Activated gamma-delta T cell treated with anti-CD3 and anti-CD28 coated beads, Interleukin-2, amount 50 U/mL, for 16 hours (primary cell): ENCODE measurements around the gene NES.

Source experiments
- DNase-seq: peaks from one replicate; pipeline ENCODE4 v3.0.0-alpha.2; 2020; ENCODE audit warnings: low read depth

NES gene

DNA sequence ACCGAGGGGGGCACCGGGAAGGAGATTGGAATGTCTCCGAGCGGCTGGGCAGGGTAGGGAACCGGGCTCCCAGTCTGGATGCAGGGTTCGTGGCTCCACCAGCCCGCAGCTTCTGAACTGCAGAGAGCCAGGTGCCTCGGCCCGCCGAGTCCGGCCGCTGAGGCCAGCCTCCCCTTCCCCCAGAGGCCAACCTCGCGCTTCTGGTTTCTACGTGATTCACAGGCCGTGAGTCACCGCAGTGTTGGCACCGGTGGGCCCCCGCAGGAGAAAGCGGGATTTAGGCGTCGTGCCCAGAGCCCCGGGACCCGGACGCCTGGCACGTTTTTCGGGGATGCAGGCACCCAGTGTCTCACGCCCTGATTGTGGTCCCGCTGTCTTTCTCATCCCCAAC lies 27.7 kb upstream of the NES start:
- DNase-seq: no peak

DNA sequence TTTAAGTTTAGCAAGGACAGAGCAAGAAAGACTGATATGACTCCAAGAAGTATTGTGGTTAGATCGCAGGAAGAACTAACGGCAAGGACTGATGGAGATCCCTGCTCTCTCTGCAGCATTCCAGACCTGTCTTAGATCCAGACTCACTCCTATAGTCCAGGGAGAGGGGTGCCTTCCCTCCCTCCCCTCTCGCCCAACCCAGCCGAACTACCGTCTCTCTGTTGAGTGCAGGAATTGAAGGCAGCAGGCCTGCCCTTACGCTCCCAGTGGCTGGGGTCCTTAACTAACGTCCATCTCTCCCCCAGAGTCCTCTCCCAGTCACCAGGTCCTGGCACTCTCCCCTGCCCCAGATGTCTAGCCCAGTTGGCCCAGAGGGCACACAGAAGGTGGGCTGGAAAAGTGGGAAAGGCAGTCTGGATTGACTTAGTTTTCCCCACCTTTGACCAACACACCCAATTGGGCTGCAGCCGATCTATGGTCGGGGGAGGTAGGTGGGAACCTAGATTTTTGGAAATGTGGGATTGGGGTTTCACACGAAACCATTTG lies 27.0 kb upstream of the NES start:
- DNase-seq: no peak

DNA sequence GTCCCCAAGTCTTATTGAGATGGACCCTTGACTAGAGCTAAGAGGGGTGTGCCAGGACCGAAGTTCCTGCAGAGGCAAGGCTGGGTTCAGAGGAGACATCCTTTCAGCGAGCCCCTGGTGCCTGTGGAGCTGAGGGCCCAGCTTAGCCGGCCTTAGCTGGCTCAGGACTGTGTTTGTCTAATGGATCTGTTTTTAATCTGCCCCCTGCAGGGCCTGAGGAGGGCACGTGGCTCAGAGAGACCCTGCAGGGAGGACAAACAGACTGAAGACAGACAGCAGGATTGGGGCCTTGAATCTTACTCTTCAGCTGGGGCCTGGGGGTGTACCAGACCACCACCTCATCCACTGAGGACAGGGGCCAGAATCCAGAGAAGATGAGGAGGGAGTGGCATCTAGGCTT lies 26.5 kb upstream of the NES start:
- DNase-seq: no peak

DNA sequence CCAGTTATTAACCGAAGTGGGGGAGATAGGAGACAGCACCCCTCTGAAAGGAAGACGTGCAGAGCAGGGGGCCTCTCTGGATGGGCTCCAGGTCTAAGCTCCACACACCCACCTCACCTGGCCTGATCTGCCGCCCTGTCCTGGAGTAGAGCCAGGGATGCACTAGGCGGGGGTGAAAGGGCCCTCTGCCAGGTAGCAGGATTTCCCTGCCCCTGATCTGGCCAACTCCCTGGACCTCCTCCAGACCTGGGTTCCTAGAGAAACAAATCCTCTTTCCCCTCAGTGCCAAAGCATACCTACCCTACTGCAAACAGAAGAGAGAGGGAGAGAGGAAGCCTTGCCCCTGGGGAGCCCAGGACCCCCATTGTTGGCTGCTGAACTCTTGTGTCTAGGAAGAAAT lies 26.1 kb upstream of the NES start:
- no peak for DNase-seq

DNA sequence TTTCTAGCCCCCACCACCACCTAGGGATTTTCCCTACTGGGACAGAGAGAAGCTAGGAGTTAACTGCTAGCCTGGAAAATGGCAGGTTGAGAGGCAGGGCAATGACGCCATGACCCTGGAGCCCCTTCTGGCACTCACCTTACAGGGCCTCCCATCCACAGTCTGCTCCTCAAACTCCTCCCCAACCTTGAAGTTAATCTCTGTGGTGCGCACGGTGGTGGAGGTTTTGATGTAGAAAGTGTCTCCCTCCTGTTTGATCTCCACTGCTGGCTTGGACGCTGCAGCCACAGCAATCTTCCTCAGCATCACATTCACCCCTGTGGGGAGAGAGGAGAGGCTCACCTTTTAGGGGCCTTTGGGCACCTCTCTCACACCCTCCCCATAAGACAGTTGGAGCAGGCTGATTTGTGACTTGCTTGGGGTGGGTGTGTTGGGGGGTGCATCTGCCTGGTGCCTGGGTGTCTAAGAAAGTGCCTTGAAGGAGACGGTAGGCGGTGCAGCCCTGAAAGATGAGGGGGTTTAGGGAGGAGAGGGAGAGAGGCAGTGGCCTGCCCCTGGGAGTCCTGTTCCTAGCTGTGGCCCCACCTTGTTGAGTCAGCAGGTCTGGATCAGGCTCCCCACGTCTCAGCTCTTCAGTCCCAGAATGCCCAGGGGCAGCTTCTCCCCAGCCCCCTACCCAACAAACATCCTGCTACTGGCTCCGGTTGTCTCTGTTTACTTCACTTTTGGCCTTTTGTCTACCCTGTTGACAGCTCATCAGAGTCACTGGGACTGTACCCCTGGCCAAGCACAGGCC lies 23.7 kb upstream of the NES start:
- no peak for DNase-seq

DNA sequence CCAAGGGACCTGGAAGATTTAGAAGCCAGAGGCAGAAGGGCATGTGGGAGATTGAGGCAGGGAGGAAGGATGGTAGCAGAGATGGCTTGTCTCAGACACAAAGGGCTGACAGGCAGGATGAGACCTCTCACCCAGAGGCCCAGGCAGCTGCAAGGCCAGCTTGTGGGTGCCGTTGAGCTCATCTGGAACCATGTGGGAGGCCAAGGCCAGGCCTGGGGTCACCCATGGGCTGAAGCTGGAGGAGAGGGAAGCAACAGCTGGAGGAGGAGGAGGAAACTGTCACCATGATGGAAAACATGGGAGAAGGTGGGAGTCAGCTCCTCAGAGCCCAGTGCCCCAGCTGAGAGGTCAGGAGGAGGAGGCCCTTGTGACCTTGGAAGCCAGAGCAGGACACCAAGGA lies 21.8 kb upstream of the NES start:
- no peak for DNase-seq

DNA sequence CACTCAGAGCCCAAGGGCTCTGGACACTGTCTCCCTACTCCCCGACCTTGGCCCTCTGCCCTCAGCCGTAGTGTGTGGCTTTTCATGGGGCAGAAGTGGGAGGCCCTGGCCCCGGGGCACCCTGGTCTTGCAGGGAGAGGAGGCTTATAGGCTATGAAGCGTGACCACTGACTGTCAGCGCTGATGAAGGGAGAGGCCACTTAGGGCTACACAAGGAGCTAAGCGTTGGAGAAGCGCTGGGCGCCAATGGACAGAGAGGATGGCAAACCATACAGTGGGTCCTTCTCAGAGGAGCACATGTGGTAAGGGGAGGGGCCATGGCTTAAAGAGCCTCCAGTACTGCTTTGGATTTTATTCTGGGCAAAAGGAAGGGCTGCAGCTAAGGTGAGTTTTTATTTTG lies 20.3 kb upstream of the NES start:
- DNase-seq: no peak

DNA sequence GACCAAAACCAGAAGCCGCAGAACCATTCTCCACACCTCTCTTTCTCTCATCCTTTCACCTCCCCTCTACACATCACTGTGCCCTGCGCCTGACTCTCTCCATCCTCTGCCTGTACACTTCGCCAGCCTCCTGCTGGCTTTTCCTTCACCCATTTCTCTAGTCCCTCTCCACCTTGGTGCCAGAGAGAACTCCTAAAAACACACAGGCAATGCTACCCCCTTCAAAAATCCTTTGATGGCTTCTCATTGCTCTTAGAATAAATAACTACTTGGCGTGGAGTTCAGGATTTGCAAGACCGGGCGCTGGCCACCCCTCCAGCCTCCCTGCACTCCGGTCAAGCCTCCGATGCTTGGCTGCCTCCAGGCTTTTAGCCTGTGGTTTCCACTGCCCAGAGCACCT lies 19.5 kb upstream of the NES start:
- no peak for DNase-seq

DNA sequence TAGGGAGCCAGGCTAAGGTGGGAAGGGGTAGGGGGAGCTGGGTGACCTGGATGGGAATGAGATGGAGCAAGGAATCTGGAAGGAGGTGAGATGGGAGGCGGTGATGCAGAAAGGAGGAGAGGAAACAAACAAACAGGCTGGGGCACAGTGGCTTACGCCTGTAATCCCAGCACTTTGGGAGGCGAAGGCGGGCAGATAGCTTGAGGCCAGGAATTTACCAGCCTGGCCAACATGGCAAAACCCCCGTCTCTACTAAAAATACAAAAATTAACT lies 17.4 kb upstream of the NES start:
- DNase-seq: no peak

DNA sequence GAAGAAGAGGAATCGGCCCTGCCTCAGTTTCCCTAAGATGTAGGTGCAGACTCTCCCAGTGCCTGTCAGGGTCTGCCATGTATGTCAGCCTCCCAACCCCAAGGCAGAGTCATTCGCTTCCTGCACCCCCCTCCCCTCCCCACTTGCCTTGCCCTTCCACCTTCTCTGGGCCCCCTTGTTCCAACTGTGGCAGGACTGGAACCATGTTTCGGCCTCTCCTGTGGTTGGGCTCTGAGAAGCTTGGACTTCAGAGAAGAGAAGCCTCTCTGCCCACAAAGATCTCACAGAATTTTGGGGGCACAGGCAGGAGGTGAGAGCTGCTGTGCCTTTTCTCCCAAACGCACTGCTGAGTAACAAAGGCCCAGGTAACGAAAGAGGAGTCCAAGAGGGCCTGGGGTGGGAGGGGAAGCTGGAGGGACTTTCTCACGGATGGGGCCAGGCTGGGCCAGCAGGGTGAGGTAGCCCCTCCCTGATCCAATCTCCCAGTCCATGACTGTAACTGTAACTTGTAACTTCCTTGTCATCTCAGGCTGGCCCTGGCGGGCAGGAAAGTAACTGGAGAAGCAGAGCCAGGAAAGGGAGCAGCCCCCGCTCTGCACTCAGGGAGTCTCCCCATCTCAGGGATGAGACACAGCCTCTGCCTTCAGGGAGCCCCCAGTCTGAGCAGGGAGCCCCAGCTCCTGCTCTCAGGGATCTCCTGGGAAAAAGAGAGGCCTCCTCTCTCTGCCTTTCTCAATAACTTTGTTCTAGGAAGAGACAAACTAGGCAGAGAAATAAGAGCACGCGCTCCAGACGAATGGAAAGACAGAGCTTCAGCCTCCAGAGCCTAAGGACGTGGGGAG lies 16.9 kb upstream of the NES start:
- DNase-seq: no peak

DNA sequence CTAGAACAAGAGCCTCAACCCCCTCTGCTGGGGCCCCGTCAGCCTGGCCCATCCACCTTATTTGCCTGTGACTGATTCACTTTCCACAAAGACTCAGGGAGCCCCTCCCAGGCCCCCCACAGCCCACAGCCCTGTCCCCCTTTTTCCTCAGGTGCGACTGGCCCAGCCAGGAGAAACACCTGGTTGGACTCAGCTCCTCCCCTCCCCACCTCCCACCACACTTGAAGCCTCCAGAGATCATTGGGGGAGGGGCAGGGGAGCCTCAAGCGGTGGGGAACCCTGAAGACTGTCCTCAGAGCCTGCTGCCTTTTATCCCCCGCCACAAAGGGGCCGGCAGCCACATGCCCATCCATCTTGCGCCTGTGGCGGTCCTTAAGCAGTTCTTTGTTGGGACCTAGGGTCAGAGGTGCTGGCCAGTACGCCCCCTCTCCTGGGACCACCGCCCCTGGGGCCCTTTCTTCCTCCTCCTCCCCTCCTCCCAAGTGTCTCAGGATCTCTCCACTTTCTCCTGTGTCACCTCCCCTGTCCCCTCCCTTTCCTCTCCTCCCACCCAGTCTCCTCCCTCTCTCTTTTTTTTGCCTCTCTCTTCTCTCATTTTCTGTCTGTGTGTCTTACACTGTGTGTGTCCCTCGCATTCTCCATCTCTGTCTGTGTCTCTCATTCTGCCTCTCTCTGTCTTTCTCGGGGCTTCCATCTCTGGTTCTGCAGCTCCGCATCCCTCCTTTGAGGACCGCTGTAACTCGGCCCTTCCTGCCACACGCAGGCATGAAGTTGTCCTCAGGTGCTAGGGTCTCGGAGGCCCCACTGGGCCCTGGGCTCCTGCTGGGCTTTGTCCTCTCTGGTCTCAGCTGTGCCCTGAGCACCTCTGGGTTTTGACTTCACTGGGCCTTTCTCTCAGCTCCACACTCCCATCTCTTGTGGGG lies 16.0 kb upstream of the NES start:
- no peak for DNase-seq

DNA sequence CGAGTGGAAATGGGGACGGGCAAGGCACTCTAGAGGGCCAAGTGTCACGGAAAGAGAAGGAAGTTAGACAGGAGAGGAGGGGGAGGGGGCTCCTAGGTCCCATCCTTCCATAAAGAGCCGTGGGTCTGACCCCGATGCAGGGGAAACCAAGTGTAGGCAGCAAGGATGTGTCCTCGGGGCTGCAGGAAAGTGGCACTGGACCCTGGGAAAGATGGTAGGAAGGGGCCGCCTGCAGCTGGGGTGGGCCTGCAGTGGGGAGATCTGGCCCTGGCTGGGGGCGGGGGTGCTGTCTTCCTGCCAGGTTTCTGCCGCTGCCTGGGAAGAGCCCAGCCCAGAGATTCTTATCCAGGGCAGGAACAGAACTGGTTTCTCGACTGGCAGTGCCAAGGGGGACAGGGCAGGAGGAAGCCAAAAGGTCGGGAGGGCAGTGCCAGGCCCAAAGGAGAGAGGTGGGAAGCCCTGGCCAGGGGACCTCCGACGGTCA lies 15.3 kb upstream of the NES start:
- DNase-seq: no peak

DNA sequence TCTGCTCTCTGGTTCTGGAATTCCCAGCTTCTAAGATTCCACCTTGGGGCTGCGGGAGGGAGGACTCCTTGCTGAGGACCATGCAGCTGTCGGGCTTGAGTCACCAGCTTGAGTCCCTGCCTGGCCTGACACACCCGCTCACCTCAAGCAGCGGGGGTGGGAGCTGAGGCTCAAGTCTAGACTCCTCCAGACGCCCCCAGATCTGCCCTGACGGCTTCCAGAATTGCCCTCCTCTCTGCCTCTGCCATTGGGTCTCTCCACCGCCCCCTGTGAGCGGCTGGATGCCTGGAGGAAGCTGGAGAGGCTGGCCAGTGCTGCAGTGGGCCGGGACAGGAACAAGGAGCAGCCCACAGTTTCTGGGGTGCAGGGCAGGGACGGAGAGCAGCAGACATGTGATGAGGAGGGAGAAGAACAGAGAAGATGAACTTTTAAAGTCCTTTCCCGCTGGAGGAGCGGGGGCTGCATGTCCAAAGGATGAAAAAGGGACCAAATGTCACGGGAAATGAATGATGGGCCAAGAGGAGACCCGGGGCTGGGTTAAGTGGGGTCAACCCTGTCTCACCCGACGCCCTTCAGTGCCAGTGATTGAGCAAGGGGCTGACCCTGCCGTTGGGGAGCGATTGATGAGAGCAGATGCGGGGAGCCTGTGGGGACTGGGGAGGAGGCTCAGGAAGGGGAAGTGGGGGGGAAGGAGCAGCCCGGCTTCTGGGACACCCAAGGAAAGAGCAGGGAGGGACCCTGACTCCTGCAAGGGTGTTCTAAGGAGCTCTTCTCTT lies 14.6 kb upstream of the NES start:
- DNase-seq: no peak

DNA sequence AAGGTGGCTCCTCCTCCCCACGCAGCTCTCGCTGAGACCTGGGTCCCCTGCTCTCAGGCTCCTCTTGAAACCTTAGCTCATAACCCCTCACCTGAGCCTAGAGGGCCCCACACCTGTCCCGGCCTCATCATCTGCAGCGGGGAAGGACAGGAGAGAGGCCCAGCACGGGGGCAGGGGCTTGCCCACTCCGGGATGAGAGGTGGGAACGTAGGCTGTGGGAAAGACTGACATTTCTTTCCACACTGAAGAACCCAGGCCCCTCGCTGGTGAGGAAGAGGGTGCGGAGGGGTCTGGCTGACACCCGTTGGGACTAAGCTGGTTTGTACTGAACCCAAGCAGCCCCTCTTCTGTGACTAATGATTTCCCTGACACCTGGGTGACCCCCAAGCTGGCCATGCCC lies 14.0 kb upstream of the NES start:
- DNase-seq: no peak

DNA sequence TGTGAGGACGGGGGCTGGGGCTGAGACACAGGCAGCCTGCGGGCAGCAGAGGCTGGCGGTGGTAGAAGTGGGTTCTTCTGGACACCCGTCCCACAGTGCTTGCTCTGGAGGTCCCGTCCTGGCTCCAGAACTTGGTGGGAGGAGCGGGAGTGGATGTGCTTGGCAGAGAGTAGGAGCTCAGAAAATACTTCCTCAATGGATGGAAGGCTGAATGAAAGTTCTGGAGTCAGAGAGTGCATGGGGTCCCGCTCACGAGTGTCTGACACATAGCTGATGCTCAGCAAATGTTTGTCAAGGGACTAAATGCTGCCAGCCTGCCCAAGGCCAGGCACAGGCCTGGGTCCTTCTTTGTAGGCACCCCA lies 13.4 kb upstream of the NES start:
- no peak for DNase-seq

DNA sequence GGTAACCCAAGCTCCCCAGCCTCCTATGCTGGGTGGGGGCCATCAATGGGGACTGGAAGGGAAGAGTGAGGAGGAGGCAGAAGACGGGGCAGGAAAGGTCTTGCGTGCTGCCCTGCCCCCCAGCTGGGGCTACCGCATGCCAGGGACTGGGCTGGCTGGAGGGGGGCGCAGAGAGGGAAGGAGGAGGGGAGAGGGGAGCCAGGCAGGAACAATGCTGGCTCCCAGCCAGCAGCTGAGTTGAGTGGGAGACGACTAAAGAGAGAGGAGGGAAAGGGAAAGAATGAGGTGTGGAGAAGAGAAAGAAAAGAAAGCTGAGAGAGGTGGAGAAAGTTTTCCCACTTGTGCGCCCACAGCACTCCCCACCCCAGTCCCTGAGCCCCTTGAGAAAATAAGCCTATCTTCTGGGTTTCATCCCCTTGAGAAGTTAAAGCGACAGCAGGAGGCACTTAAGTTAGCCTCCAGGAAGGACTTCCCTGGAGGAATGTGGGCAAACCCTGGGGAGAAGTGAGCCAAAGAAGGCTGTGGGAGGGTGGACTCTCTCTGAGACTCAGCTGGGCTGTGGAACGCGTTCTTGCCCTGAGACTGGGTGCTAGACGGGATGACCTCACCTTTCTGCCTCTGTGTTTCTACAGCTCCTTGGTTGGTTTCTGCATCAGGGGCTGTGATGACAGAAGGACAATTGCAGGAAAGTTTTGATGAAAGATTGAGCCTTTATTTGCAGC lies 12.9 kb upstream of the NES start:
- DNase-seq: no peak

DNA sequence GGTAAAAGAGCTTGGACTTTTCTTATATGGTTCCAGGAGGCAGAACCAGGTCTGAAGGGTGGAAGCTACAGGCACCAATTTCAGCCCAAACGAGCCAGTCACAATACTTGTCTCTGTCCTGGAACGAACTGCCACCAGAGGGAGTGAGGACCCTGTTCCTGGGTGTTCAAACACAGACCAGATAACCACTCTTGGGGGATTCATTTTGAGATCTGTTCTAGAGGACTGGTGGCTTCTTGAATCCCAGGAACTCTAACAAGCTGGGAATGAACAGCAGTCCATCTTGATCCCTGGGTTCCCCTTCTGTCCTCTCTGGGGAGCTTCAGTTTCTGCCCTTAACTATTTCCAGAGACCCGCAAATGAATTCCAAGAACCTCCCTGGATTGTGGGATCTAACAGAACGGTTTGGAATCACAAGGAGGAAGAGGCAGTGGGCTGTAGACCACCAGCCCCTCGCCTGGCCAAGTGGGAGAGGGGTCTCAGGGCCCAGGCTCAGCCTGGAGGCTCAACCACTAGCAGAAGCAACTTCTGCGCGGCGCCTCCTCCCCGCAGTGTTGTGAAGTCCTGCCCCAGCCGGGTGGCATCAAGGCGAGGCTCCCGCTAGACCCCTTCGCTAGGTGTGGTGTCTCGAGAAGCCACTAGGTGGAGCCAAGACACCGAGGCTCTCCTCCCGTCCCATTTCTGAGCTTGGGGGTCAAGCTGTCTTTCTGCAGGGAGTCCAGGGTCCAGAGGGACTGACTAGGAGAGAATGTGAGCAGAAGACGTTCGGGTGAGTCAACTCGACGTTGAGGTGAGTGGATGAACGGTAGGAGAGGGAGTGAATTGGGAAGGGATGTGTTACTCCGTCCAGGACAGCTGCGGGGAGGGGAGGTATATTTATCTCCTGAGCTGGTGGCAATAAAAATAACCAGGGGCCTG lies 12.1 kb upstream of the NES start:
- peak; percentile 62 for DNase-seq

DNA sequence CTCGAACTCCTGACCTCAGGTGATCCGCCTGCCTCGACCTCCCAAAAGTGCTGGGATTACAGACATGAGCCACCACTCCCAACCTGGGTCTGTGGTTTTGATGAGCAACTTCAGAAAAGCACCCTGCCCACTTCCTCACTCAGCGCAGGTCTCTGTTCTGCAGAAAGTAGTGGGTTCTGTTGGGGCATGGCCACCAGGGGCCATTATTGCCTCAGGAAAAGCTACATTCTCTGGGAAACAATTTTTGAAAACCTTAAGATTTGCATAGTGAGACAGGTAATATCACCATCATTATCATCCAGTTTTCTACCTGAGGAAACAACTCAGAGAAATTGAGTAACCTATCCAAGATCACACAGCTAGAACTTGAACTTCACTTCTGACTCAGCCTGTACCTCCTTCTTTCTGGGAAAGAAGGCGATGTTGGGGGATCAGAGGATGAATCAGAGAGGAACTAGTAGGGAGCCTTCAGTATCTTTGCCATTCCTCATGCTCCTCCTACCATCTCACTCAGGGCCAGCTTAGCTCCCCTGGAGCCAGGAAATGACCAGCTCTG lies 7.1 kb upstream of the NES start:
- no peak for DNase-seq

DNA sequence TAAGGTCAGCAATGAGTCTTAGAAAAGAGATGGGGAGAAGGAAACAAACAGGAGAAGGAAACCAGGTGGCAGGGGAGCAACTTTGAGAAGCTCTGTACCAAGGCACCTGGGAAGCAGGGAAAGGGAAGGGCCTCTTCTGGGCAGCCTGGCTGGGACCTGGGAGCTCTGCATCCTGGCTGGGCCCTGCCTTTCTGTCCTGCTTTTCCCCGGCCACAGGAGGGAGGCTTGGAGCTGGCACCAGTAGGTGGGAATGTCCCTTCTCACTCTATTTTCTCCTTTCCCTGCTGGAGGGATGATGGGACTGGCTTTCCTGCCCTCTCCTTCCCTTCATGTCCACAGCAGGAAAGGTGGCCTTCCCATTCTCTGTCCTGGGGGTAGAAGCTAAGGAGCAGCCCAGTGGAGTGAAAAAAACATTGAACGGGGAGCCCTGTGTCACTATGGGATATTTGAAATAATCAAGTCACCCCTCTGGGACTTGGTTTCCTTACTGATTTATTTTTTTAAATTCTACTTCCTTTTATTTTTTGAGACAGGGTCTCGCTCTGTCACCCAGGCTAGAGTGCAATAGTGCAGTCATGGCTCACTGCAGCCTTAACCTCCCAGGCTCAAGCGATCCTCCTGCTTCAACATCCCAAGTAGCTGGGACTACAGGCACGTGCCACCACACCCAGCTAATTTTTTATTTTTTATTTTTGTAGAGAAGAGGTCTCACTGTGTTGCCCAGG lies 5.1 kb upstream of the NES start:
- DNase-seq: no peak
